Measurements from ENCODE around the gene SUSD4. TPM values are rescaled to one million over a fixed set of nuclear protein-coding genes. Genes with fewer than 3 reads are reported as not detected.

SUSD4 gene
- polyA plus RNA-seq, 1 of the 3 experiments (the other 2 are of a cell fraction), result 0.31 TPM

- TF ChIP-seq, protein P1, sequence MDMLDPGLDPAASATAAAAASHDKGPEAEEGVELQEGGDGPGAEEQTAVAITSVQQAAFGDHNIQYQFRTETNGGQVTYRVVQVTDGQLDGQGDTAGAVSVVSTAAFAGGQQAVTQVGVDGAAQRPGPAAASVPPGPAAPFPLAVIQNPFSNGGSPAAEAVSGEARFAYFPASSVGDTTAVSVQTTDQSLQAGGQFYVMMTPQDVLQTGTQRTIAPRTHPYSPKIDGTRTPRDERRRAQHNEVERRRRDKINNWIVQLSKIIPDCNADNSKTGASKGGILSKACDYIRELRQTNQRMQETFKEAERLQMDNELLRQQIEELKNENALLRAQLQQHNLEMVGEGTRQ (IDR thresholded peaks at IDR 0.05; ENCODE audit: borderline replicate concordance, low read depth, low read length), result no peak
- TF ChIP-seq NRF1 (IDR thresholded peaks at IDR 0.05; ENCODE audit: low read depth, low read length) (no peak), TEAD4 (IDR thresholded peaks at IDR 0.05; ENCODE audit: borderline replicate concordance, insufficient read depth) (no peak), EP300 (IDR thresholded peaks at IDR 0.05; ENCODE audit: borderline replicate concordance in 1 of 2, low read depth in 1 of 2, low read length in 1 of 2) (no peak), RAD21 (IDR thresholded peaks at IDR 0.05; ENCODE audit: low read length) (peak; percentile 33; the same call in 1 of the 2 replicates)
Observed at GRCh38 chr1:223175032-223175431, 188.9 kb downstream of the SUSD4 start (continued).

Small RNAs within 50 kb of the gene (small RNA-seq; reads per million reads assigned to genes)
- gene RNU4-57P, result 0 reads per million in 7 experiments

Other genes with a start within 250 kb of the SUSD4 start
- 0.02 TPM in 1 of 2 replicates, not detected in the other for gene TLR5, start 220.9 kb downstream of the SUSD4 start, polyA plus RNA-seq (2012; rRNA removed)
- not detected in 2 replicates for gene CCDC185, start 29.2 kb upstream of the SUSD4 start, polyA plus RNA-seq (2012; rRNA removed)

Data from SK-N-SH (cell line).